ENCODE data around the gene KPNA1.

DNA sequence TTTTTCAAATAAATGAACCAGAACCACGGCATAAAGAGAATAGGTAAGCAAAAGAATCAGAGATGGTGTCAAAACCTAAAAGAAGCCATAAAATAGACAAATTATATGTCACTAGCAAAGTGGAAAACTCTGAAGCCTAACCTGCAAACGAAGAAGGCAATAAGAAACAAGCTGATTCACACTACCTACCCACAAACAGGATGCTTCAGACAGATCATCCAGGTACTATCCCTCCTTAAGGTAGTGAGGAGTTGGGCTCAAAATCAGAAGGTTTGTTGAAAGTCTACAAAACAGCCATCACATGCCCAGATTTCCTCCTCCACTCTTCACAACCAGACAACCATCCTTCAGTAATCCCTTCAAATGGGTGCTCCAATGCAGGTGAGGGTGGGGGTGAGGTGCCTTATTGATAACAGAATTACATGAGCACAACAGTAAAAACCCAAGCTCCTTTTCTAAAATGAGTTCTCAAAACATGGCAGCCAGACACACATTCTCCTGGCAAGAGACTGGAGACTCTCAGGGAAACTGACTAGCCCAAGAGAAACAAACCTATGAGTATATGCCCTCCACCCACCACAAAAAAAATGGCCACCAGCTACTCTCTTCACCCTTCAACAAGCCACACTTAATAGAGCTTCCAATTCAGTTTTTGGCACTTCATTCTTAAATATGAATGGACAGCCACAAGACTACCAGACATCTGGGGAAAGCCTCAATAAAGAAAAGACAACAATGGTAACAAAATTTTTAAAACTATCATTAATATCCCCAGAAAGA lies 6.4 kb downstream of the KPNA1 start:
- TF ChIP-seq, protein P1, sequence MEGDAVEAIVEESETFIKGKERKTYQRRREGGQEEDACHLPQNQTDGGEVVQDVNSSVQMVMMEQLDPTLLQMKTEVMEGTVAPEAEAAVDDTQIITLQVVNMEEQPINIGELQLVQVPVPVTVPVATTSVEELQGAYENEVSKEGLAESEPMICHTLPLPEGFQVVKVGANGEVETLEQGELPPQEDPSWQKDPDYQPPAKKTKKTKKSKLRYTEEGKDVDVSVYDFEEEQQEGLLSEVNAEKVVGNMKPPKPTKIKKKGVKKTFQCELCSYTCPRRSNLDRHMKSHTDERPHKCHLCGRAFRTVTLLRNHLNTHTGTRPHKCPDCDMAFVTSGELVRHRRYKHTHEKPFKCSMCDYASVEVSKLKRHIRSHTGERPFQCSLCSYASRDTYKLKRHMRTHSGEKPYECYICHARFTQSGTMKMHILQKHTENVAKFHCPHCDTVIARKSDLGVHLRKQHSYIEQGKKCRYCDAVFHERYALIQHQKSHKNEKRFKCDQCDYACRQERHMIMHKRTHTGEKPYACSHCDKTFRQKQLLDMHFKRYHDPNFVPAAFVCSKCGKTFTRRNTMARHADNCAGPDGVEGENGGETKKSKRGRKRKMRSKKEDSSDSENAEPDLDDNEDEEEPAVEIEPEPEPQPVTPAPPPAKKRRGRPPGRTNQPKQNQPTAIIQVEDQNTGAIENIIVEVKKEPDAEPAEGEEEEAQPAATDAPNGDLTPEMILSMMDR (IDR thresholded peaks at IDR 0.05): no peak
- TF ChIP-seq ZFX (IDR thresholded peaks at IDR 0.05; ENCODE audit: borderline replicate concordance): no peak
